GM19468 (cell line): ENCODE results near the gene CHIC2.

Source experiments
- ATAC-seq: cut with Tn5 transposase; IDR thresholded peaks from one replicate; pipeline ENCODE4 v1.9.1; 2021; ENCODE audit warnings: mild to moderate bottlenecking, moderate library complexity, moderate number of reproducible peaks; ENCODE audit not compliant: unreplicated experiment; ENCODE audit errors: extremely low read depth

Gene CHIC2

GRCh38 chr4:54015423-54016030 lies 48.9 kb downstream of the CHIC2 start:
- no peak for ATAC-seq

- ATAC-seq: no peak
These were observed 49.7 kb downstream of the CHIC2 start for GRCh38 chr4:54014666-54015160.

GRCh38 chr4:54011201-54011600 lies 53.2 kb downstream of the CHIC2 start:
- no peak for ATAC-seq

- ATAC-seq: no peak
These were observed 57.6 kb downstream of the CHIC2 start for GRCh38 chr4:54006755-54007154.

- ATAC-seq: no peak
These were observed 58.9 kb downstream of the CHIC2 start for GRCh38 chr4:54005475-54005874.

GRCh38 chr4:54004463-54004862 lies 59.9 kb downstream of the CHIC2 start:
- no peak for ATAC-seq

GRCh38 chr4:54001668-54002365 lies 62.6 kb downstream of the CHIC2 start:
- ATAC-seq: no peak

- no peak for ATAC-seq
These were observed 66.5 kb downstream of the CHIC2 start for GRCh38 chr4:53997898-53998297.

- no peak for ATAC-seq
These were observed 69.9 kb downstream of the CHIC2 start for GRCh38 chr4:53994382-53995102.

GRCh38 chr4:53992785-53993184 lies 71.6 kb downstream of the CHIC2 start:
- ATAC-seq: no peak

GRCh38 chr4:53991821-53992220 lies 72.6 kb downstream of the CHIC2 start:
- no peak for ATAC-seq

- ATAC-seq: no peak
These were observed 73.8 kb downstream of the CHIC2 start for GRCh38 chr4:53990641-53991040.

GRCh38 chr4:53987761-53988171 lies 76.6 kb downstream of the CHIC2 start:
- no peak for ATAC-seq

GRCh38 chr4:53986062-53986461 lies 78.3 kb downstream of the CHIC2 start:
- no peak for ATAC-seq

- ATAC-seq: no peak
These were observed 82.8 kb downstream of the CHIC2 start for GRCh38 chr4:53981567-53981966.

- ATAC-seq: no peak
These were observed 83.3 kb downstream of the CHIC2 start for GRCh38 chr4:53981066-53981465.

- no peak for ATAC-seq
These were observed 89.8 kb downstream of the CHIC2 start for GRCh38 chr4:53974561-53974960.

- no peak for ATAC-seq
These were observed 96.4 kb downstream of the CHIC2 start for GRCh38 chr4:53967986-53968385.

GRCh38 chr4:53963781-53964180 lies 100.6 kb downstream of the CHIC2 start:
- no peak for ATAC-seq

- ATAC-seq: no peak
These were observed 101.1 kb downstream of the CHIC2 start for GRCh38 chr4:53963336-53963735.

- ATAC-seq: no peak
These were observed 101.7 kb downstream of the CHIC2 start for GRCh38 chr4:53962516-53963225.
